Hepatocyte (in vitro differentiated cells): Measurements from ENCODE around the gene PGC. TPM values are rescaled to one million over a fixed set of nuclear protein-coding genes. Genes with fewer than 3 reads are reported as not detected.

ENCODE experiments used
- DNase-seq: peaks from one replicate; pipeline ENCODE4 v3.0.0-alpha.2; 2016; ENCODE audit warnings: low spot score
- H2AFZ ChIP-seq: fragments of 200-600 bp; sonication (generic); 2 replicates; pipeline ENCODE4 v1.6.0; 2016; ENCODE audit warnings: antibody characterized with exemption, mild to moderate bottlenecking
- H3K27ac ChIP-seq: fragments of 200-600 bp; sonication (generic); 2 replicates; pipeline ENCODE4 v1.5.1; 2016; ENCODE audit warnings: mild to moderate bottlenecking
- H3K27me3 ChIP-seq: fragments of 200-600 bp; sonication (generic); 2 replicates; pipeline ENCODE4 v1.6.1; 2016
- H3K36me3 ChIP-seq: fragments of 200-600 bp; sonication (generic); replicated peaks from 2 replicates; pipeline ENCODE4 v1.5.1; 2016; ENCODE audit warnings: low read depth; ENCODE audit not compliant: insufficient read depth
- H3K4me1 ChIP-seq: fragments of 200-600 bp; sonication (generic); 2 replicates; pipeline ENCODE4 v1.5.1; 2016; ENCODE audit warnings: mild to moderate bottlenecking, moderate library complexity; ENCODE audit not compliant: insufficient read depth
- H3K4me2 ChIP-seq: fragments of 200-600 bp; sonication (generic); 2 replicates; pipeline ENCODE4 v1.6.0; 2016
- H3K4me3 ChIP-seq: fragments of 200-600 bp; sonication (generic); 2 replicates; pipeline ENCODE4 v1.5.1; 2016; ENCODE audit warnings: mild to moderate bottlenecking
- H3K79me2 ChIP-seq: fragments of 200-600 bp; sonication (generic); 2 replicates; pipeline ENCODE4 v1.6.0; 2017; ENCODE audit warnings: mild to moderate bottlenecking
- H3K9me2 ChIP-seq: fragments of 200-600 bp; sonication (generic); replicated peaks from 2 replicates; pipeline ENCODE4 v1.6.0; 2017; ENCODE audit warnings: mild to moderate bottlenecking; ENCODE audit not compliant: insufficient read depth
- H3K9me3 ChIP-seq: fragments of 200-600 bp; sonication (generic); 2 replicates; pipeline ENCODE4 v1.5.1; 2016; ENCODE audit warnings: low read depth, mild to moderate bottlenecking
- H4K20me1 ChIP-seq: fragments of 200-600 bp; sonication (generic); 2 replicates; pipeline ENCODE4 v1.6.0; 2016; ENCODE audit warnings: mild to moderate bottlenecking; ENCODE audit not compliant: insufficient read depth, poor library complexity, severe bottlenecking
- EZH2 ChIP-seq: fragments of 200-600 bp; sonication (generic); IDR thresholded peaks from 2 replicates; pipeline ENCODE4 v1.6.1; 2016; ENCODE audit warnings: antibody characterized with exemption, mild to moderate bottlenecking, borderline replicate concordance
- EZH2phosphoT487 ChIP-seq: fragments of 200-600 bp; sonication (generic); IDR thresholded peaks from one replicate; pipeline ENCODE4 v1.6.1; 2018; ENCODE audit warnings: antibody characterized with exemption, mild to moderate bottlenecking, low read depth, moderate library complexity; ENCODE audit not compliant: unreplicated experiment, severe bottlenecking
- WGBS: methylation state at CpG from one replicate; pipeline ENCODE4 v1.1.6; 2016; ENCODE audit warnings: low lambda C conversion rate; ENCODE audit errors: missing lambda C conversion rate; 5-methylcytosine and 5-hydroxymethylcytosine counted together
- polyA plus RNA-seq: library from polyadenylated mRNA; unstranded; fragments of >200 nt; fragmentation: Nextera tagmentation; extraction: Ambion mirVana; gene quantifications from 2 replicates; pipeline ENCODE4 v1.2.1, GENCODE V29; 2016
- total RNA-seq: library from RNA; depleted of rRNA; stranded (reverse); fragments of >200 nt; gene quantifications from 2 replicates; pipeline ENCODE4 v1.2.3, GENCODE V29; 2014
- TF ChIP-seq, protein P1 (sequence below): fragments of 200-600 bp; sonication (generic); IDR thresholded peaks from 2 replicates; pipeline ENCODE4 v1.5.1; 2016; ENCODE audit warnings: antibody characterized with exemption, mild to moderate bottlenecking; ENCODE audit not compliant: poor library complexity

The PGC gene
- total and polyA plus RNA-seq, 2 experiments from 2014 or later: 109 to 114 TPM

DNA sequence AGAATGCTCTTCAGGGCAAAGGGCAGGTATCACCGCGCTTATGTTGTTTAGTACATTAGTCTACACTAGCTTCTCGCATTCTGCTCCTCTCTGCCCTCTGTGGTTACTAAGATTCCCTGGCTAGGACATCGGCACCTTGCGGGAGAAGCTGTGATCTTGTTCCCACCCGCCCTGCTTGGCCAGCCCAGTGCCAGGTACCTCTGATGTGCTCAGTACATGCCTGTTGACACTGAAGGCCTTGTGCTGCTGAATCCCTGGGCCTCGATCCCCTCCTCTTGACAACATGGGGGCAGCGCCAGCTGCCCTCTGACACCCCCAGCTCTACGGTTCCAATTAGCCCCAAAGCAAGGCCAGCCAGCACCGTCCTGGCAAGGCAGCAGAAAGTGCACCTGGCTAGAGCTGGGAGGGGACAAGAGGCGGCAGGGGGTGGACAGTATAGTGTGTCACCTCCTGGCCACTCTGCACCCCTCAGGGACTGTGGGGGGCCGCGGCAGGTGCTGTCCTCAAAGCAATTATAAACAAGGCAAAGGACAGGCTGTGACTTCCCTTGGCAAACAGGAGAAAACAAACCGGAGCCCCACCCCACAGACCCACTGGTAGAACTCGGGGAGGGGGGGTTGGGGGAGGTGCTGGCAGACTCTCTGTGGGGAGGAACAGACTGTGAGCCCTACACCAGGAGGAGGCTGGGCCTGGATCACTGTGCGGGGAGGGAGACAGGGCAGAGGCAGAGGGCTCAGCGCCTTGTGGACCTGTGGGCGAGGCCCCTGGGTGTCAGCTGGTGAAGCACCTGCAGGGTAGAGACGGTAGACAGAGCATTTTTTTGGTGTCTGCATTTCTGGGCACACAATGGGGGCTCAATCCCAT, 18.9 kb downstream of the PGC start:
- no peaks in the 10 kb centered on the region for H3K9me2 ChIP-seq
- peak; percentile 63 for DNase-seq
- H3K4me1 ChIP-seq: peaks cover 53% of the 10 kb centered on the region
- WGBS: 79% methylated on average over 17 of the region's 19 CpGs
- peaks cover 57% of the 10 kb centered on the region for H3K79me2 ChIP-seq
- H3K27ac ChIP-seq: peak overlapping the region; percentile 81
- no peak for TF ChIP-seq EZH2
- TF ChIP-seq, protein P1, sequence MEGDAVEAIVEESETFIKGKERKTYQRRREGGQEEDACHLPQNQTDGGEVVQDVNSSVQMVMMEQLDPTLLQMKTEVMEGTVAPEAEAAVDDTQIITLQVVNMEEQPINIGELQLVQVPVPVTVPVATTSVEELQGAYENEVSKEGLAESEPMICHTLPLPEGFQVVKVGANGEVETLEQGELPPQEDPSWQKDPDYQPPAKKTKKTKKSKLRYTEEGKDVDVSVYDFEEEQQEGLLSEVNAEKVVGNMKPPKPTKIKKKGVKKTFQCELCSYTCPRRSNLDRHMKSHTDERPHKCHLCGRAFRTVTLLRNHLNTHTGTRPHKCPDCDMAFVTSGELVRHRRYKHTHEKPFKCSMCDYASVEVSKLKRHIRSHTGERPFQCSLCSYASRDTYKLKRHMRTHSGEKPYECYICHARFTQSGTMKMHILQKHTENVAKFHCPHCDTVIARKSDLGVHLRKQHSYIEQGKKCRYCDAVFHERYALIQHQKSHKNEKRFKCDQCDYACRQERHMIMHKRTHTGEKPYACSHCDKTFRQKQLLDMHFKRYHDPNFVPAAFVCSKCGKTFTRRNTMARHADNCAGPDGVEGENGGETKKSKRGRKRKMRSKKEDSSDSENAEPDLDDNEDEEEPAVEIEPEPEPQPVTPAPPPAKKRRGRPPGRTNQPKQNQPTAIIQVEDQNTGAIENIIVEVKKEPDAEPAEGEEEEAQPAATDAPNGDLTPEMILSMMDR: no peak
- no peaks in the 10 kb centered on the region for H3K9me3 ChIP-seq
- H3K4me3 ChIP-seq: no peak overlapping the region
- no peaks in the 10 kb centered on the region for H4K20me1 ChIP-seq
- no peaks in the 10 kb centered on the region for H3K27me3 ChIP-seq
- H3K4me2 ChIP-seq: peak overlapping the region; percentile 95
- no peak overlapping the region for H2AFZ ChIP-seq
- H3K36me3 ChIP-seq: no peaks in the 10 kb centered on the region

DNA sequence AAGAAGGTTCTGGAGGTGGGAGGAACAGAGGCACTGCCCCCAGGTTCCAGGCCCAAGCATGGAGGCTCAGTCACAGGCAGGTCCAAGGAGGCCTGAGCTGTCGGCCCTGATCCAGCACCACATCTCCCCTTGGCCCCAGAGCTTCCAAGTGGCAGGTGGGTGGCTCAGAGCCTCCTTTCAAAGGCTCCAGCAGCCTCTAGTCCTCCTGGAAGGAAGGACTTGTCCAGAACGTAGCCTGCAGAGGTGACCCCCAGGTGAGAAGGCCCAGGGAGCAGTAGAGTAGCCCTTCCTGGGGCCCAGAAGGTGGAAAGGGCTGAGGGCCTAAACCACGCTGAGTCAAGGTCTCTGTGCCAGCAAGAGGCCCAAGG, 19.5 kb downstream of the PGC start:
- peak overlapping the region; percentile 95 for H3K4me2 ChIP-seq
- TF ChIP-seq, protein P1: no peak
- TF ChIP-seq EZH2phosphoT487 (no peak), EZH2 (no peak)
- DNase-seq: no peak
- no peak overlapping the region for H2AFZ ChIP-seq
- peak overlapping the region; percentile 81 for H3K27ac ChIP-seq
- H3K9me2 ChIP-seq: no peaks in the 10 kb centered on the region
- peaks cover 53% of the 10 kb centered on the region for H3K4me1 ChIP-seq
- H4K20me1 ChIP-seq: no peaks in the 10 kb centered on the region
- no peak overlapping the region for H3K4me3 ChIP-seq
- H3K36me3 ChIP-seq: no peaks in the 10 kb centered on the region
- no peaks in the 10 kb centered on the region for H3K27me3 ChIP-seq
- WGBS: 81% methylated on average over 3 of the region's 3 CpGs
- peaks cover 60% of the 10 kb centered on the region for H3K79me2 ChIP-seq
- no peaks in the 10 kb centered on the region for H3K9me3 ChIP-seq

DNA sequence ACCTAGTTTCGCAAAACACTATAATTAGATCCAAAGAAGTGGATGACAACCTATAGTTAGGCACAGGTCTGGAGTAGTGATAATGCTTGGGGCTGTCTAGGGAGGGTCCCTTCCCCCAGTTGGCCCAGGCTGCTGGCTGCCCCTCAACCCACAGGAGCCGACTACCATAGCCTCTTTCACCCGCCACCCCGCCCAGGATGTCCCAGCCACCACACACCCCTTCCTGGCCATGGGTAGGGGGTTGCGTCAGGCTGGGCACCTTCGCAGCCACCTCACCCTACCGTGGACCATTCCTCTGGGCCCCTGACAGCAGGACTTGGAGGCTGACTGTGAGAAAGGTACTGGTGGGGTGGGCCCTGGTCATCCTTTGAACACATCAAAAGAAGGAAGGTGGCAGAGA, 20.3 kb downstream of the PGC start:
- H3K79me2 ChIP-seq: peaks cover 61% of the 10 kb centered on the region
- WGBS: 87% methylated on average over 7 of the region's 7 CpGs
- peaks cover 51% of the 10 kb centered on the region for H3K4me1 ChIP-seq
- H3K9me2 ChIP-seq: no peaks in the 10 kb centered on the region
- no peak overlapping the region for H3K4me3 ChIP-seq
- H3K27ac ChIP-seq: no peak overlapping the region
- no peak overlapping the region for H3K4me2 ChIP-seq
- H3K36me3 ChIP-seq: no peaks in the 10 kb centered on the region
- no peak for TF ChIP-seq EZH2
- no peak for TF ChIP-seq EZH2phosphoT487
- TF ChIP-seq, protein P1: no peak
- no peaks in the 10 kb centered on the region for H4K20me1 ChIP-seq
- no peak overlapping the region for H2AFZ ChIP-seq
- no peak for DNase-seq
- no peaks in the 10 kb centered on the region for H3K9me3 ChIP-seq
- no peaks in the 10 kb centered on the region for H3K27me3 ChIP-seq
